Pulmonary artery endothelial cell (primary cell): ENCODE data around the gene SNX9. TPM values are rescaled to one million over a fixed set of nuclear protein-coding genes. Genes with fewer than 3 reads are reported as not detected.

Experiments
- DNase-seq: peaks from one replicate; pipeline ENCODE4 v3.0.0-alpha.2; 2011; ENCODE audit warnings: low read depth, low spot score
- total RNA-seq: library from RNA; depleted of rRNA; stranded (reverse); fragments of >200 nt; gene quantifications from 2 replicates; pipeline ENCODE4 v1.2.3, GENCODE V29; 2014

Gene SNX9
- total RNA-seq, 1 donor from 2014 or later: 50.4 TPM

DNA sequence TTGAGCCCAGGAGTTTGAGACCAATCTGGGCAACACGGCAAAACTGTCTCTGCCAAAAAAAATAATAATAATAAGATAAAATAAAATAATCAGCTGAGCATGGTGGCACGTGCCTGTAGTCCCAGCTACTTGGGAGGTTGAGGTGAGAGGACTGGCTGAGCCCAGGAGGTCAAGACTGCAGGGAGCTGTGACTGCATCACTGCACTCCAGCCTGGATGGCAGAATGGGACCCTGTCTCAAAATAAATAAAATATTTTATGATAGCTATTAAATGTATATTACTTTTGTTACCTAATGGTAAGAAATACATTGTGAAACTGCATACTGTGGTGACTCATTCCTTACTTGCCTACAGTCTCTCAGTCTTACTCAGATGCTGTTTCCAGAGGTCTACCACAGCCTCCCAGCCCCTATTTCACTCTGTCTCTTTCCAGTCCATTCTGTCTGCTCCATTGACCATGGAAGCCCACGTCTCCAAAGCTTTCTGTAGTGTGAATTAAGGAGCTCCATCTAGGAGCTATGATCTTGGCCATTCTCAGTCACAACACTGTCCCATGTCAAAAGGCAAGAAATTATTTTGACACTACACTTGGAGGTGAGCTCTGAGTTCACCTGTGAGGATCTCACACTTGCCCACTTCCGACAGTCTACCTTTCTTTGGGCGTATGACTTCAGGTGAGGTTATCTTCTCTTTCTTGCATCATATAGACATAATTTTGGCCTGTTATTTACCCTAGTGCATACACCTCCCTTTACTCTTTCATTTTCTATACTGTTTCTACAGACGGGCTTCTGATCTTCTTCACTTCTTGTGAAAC lies 22.4 kb upstream of the SNX9 start:
- DNase-seq: no peak

DNA sequence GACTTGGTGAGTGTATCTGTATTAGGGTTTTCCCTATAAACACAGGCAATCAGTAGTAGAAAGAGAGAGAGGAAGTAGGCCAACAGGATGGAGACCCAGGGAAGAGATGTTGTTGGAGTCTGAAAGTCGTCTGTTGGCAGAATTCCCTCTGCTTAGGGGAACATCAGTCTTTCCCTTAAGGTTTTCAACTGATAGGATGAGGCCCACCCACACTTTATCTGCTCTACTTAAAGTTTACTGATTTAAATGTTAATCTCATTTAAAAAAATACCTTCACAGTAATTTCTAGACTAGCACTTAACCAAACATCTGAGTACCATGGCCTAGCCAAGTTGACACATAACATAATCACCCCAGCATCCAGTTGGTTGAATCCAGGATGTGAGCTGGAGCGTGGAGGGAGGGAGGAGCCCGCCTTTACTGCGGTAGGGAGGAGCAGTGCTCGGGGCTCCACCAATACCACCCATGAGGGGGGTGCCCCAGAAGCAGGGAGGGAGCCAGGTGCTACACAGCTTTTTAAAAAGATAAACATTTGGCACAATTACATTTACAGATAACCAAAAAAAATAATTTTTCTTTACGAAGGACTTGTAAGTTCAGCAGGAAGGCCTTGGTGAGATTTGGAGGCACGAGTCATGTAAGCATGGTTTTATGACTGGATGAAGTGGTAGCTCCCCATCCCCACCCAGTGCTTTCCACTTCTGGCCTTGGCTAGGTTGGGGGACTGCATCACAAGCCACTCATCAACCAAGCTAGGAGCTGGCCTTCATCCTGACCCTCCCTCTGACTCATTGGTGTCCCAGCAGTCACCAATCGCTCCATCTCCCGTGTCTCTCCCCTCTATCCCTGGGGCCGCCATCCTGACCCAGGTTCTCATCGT lies 18.4 kb upstream of the SNX9 start:
- no peak for DNase-seq

DNA sequence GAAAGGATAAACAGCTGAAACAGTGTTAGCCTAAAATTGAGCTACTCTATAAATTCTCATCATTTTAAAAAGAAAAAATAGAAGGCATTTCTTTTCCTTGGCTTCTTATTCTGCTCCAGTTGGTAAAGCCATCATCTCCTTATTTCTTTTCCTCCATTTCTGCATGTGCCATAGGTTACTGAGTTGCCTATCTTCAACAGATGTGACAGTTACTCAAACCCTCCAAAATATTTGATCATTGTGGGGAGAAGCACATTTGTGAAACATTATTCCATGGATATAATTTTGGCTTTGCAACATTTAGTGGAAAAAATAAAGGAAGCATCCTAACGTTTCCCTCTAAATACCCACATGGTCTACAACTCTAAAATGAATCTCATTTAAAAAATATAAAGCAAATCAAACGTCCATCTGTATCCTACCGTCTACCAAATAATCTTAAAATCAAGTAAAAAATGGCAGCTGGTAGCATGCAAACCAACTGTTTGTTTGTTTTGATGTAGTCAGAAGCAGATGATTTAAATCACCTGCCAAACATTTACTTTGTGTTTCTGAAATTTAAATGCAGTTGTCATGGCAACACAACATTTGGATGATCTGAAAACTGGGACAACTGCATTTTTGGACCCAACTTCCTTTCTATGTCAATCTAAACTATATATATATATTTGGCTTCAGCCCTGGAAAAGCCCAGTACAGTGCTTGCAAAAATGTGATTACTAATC lies 16.8 kb upstream of the SNX9 start:
- DNase-seq: no peak

DNA sequence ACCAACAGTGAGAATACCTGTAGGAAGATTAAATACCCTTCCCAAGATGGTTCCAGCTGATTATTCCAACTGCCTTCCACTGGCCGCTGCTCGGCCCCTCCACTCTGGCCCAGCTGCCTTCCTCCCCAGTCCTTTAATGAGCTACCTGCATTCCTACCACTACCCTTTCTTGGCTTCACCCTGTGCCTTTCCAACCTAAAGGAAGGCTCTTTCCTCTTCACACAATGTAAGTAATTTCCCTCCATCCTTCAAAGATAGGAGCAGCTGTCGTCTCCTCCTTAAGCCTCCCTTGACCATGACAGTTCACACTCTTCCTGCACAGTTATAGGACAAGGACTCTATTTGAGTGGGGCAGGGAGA lies 16.2 kb upstream of the SNX9 start:
- DNase-seq: no peak

DNA sequence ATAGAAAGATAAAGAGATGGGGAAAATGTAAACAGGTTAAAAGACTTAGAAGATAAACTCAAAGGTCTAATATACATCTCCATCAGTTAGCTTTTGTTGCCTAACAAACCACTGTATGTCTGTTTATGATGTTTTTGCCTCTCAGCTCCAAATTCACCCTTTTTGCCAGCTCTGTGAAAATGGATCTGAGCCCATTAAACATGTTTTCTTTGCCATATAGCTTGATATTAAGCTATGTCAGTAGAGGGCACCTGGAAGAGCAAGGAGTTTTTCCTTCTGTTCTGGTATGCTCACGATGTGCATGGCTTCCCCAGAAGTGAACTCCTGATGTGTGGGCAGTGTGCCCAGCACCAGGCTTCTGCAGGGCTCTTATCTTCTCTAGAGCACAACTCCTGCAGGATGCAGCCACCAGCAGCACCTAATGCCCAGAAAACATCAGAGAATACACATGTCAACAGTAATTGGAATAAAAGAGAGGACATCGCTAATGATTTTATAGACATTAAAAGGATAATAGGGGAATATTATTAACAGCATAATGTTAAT lies 14.6 kb upstream of the SNX9 start:
- DNase-seq: no peak

DNA sequence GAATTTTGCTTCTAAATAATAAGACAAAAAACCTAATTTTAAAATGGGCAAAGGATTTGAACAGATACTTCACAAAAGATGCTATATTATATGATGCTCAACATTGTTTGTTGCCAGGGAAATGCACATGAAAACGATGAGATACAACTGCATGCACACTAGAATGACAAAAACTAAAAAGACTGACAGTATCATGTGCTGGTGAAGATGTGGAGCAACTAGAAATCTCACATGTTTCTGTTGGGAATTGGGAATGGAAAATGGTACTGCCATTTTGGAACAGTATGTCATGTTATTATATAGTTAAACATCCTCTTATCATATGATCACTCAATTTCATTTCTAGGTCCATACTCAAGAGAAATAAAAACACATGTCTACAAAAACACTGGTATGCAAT lies 13.4 kb upstream of the SNX9 start:
- no peak for DNase-seq

DNA sequence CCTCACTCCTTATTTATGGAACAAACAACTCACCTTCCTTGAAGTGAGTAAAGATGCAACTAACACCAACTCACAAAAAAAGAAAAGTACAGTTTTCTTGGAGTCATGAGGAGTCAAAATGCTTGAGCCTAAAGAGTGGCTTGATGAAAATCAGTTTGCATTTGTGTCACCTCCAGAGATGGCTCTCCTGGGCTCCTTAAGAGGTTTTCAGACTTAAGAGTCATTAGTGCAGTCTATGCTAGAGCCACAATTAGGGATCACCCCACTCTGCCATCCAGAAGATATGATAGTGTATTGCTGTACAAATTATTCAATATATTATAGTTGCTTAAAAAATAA lies 11.9 kb upstream of the SNX9 start:
- DNase-seq: no peak

DNA sequence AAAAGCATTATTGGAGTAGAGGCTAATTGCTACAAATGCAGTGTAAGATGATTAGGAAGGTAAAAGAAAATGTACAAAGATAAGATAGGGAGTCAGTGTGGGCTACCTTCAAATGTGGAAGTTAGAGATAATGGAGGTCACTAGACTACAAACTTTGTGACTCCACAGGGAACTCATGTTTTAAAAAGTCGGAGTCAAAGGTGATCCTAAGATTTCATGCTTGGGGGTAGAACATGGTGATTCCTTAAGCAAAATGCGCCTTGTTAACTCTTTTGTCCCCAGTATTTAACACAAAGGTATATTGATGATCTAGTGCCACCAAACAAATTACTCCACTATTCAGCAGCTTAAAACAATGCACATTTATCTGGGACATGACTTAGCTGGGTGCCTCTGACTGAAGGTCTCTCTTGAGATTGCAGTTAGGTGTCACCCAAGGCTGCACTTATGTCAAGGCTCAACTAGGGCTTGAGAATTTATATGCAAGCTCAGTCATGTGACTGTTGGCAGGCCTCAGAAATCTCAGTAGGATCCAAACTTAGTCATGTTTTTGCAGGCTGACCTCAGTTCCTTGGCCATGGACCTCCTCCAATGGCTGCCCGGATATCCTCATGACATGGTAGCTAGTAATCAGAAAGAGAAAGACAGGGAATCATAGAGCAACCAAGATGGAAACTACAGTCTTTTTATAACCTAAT lies 11.4 kb upstream of the SNX9 start:
- no peak for DNase-seq

DNA sequence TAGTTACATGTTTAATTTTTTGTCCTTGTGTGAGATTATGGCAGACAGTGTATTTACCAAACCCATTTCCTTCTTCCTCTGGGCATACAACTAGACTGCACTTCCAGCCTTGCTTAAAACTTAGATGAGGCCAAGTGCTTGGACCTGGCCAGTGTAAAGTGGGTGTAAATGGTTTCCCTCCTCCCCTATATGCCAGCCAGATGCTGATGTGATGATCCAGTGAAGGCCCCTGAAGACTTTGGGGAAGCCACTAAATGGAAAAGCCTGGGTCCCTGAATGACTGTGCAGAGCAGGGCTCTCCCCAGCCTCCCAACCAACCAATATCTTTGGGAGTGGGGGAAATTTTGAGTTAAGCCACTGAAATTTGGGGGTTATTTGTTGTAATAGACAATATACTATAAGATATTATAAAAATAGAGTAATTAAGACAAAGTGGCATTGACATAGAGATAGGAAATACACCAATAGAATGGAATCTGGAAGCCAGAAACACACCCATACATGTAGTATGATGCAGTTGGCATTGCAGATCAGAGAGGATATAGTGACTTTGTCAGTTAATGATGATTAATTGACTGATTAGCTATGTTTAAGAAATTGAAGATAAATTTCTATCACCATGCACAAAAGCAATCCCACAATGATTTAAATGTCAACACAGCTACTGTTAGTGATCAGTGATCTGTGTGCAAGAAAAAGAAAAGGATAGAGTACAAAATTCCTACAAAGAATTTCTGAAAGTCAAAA lies 10.4 kb upstream of the SNX9 start:
- no peak for DNase-seq

DNA sequence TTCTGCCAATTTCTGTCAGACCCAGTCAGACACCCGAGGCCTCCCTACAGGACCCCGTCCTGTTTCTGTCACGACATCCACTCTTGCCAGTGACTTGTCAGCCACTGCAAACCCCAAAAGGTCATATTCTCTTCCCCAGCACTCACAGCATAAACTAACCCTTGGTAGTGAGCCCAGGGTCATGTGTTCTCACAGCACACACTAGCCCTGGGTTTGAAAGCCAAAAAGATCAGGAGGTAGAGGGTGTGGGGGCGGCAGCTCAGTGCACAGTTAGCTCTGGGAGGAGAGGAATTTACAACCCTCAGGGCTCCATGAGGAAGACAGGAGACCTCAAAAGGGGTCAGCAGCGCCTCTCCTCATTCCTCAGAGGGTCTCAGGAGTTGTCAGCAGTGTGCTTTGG lies 9.9 kb upstream of the SNX9 start:
- no peak for DNase-seq

DNA sequence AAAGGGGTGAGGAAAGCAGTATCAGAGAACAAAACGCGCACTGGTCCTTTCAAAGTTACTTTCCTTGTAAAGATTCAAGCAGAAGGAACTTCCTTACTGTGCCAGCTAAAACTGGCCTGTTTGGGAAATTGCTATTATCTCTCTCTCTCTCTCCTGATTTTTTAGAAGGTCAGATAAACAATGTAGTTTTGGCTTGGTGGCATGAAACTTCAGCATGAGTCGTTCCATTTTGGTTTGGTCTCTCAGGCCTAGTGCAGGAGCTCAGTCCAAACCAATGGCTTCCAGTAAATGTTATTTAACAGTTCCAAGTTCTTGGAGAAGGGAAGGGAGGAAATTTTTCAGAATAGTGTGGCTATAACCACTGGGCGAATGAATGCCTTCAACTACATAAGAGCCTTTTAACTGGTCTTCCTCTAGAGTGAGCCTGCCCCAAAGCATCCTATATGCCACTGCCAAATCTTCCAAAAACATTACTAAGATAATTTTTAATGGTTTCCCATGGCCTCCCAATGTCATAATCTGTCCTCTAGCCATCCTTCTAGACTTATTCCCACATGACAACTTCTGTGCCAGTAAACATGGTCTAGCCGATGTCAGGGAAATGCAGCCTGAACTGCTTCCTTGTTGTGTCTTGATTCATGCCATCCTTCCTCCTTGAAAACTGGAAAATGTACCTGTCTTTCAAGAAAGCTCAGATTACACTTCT lies 9.1 kb upstream of the SNX9 start:
- no peak for DNase-seq

DNA sequence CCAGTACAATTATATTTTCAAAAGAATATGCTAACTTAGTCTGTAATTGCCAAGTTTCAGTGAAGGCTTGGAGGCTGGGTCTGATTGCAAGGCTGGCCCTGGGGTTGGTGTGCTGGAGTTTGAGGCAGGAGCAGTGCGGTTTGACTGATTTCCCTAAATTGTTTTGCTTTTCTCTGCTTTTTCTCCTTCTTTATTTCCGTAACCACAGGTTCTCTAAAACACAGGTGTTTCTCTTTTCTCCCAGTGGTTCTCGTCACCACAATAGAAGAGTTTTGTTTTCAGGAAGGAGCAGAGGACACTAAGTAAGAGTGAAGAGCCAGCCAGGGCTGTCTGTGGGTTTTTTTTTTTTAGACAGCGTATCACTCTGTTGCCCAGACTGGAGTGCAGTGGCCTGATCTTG lies 8.2 kb upstream of the SNX9 start:
- DNase-seq: no peak

DNA sequence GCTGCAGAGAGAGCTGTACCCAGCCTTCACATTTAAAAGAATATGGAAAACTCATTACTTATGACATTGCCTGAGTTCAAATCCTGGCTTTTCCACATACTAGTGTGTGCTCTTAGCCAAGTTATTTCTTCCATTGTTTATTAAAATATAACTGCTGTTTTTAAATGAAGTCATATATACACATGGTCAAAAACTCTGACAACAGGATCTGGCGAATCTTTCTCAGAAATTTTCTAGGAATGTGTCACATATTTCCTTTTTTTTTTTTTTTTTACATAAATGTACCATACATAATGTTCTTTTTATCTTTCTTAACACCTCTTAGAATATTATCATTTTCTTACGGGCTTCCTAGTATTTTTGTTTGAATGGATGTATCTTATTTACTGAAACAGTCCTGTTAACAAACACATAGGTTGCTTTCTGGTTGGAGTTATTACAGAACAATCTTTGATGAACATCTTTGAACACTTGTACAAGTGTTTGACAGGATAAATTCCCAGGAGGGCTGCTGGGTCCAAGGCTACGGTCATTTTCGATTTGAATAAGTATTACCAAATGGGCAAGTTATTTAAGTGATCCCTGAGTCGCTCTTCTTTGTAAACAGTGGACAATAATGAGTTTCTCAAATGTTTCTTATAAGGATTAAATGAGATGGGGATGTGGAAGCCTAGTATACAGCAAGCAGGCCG lies 1.6 kb upstream of the SNX9 start:
- no peak for DNase-seq

DNA sequence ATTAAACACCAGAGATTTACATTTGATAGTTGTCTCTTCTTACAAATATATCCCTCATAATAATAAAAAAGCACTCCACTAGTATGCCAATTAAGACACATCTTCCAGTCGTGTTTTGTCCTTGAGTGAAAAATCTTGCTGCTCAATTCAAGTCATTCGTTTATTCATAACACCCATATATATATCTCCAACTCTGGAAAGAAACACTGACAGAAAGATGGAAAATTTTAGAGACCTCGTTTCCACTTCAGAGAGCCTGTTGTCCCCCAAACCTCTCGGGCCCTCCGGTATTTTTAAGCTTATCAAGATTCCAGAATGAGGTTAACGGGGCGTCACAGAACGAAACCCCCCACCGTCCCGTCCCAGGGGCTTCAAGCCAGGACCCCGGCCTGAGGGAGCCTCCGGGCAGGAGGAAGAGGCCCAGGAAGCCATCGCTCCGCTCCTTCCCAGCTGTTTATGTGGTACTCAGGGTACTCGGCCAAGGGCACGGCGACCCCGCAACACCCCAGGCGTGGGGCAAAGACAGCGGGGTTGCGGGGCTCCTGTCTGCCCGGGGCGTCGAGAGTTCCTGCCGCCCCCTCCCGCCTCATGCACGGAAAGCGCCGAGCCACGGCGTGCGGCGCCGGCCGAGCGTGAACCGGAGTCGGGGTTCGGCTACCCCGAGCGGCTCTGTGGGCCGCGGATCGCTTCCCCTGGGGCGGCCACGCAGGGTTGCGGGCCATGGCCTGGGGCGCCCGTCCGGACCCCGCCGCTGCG lies 623 bp upstream of the SNX9 start:
- DNase-seq: no peak

DNA sequence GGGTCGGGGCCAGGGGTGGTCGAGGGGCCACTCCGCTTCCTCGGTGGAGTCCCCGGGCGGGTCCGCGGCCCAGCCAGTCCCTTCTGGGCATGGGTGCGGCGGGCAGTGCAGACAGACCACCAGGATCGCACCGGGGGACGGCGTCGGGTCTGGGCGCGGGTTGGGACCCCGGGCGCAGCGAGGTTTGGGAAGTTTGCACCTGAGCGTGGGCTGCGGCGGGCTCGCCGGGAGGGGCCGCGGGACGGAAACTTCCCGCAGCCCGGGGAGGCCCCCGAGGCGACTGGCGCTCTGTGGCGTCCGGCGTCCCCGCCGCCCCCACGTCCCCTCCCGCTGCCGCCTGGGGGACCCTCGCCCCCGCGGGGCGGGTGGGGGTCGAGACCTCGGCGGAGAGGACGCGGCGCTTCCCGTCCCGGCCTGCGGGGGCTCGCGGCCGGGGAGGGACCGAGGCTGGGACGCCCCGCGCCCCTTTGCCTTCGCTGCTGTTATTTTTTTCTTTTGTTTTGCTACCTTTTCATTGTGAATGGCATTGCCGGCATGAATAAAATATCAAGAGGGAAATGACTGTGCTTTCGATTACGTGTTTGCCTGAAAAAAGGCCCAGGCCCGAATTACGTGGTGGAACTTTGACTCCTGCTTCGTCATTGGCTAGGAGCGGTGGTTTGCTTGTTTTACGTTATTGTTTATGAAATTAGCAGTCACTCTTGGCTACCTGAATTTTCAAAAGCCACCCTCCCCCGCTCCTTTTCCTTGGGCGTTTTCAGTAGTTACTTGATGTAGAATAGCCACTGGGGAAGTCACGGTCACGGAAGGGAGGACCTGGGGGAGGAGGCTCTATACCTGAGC lies 703 bp downstream of the SNX9 start:
- peak; percentile 61 for DNase-seq

DNA sequence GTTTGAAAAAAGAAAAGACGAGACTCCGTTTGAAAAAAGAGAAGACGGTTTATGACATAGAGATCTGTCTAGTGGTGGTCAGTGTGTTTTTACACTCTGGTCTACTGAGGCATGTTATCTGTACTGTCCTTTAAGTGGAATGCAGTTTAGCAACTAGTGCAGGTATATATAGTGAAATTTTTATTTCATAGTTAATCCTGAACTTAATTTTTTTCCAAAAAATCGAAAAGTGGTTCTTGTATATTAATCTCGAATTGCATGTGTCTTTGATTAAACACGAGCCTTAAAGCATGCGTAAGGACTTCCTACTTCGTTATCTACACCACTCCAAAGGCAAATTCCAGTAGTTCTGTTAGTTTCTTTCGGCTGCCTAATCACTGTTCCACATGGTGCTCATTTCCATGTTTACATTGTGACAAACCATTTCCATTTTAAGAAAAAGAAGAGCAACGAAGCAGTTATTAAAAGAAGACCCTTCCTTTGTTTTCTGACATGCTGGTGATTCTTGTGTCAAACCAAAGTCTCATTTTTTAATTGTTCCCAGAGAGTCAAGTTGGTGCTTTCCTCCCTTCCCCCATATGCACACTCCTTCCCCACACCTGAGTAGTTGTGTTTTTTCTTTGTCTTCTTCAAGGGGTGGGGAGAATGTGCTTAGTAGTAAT lies 2.3 kb downstream of the SNX9 start:
- peak; percentile 63 for DNase-seq

DNA sequence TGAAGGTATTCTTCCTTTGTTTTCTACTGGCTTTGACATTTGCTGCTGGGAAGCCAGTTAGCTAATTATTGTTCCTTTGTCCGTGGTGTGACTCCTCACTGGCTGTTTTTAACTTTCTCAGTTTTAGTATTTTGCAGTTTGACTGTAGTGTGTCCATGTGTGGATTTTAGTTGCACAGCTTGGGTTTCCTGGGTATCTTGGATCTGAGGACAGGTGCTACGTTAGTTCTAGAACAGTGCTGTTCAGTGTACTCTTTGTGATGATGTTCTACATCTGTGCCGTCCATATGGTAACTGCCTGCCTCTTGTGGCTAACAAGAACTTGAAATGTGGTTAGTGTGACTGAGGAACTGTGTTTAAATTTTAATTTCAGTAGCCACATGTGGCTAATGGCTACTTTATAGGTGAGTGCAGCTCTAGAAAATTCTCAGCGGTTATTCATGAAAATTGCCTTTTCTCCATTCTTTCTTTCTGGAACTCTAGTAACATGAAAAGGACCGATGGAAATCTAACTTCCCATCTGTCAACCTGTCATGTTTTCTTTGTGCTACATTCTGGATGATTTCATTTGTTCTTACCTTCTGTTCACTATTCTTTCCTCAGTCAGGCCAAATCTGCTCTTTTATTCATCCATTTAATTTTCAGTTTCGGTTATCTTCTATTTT lies 7.4 kb downstream of the SNX9 start:
- no peak for DNase-seq
